Measurements from ENCODE around the gene RPRD2. TPM values are rescaled to one million over a fixed set of nuclear protein-coding genes. Genes with fewer than 3 reads are reported as not detected.

The RPRD2 gene
- total RNA-seq, 1 donor from 2014 or later = 12.0 TPM

DNA sequence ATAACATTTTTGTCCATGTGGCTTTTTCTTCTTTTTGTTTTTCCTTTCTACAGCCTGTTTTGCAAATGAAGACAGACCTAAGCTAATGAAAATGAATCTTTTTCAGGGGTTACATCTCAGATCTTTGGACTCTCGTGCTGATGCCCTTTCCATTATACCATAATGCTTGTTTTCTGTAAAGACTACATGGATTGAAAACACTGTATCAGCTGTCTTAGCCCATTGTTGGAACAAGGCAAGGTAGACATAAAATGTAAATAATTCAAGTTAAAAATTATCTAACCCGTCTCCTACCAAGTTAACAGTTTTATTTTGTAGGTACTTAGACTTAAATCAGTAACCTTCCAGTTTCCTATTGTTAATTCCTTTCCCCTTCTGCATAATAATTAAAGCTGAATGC, 44.9 kb downstream of the RPRD2 start:
- H3K9ac ChIP-seq (ENCODE audit: low read depth in 1 of 3, low read length in 3 of 3) = no peak overlapping the region
- no peak overlapping the region for H3K4me3 ChIP-seq (ENCODE audit: low read length in 3 of 3)
- H3K27me3 ChIP-seq (ENCODE audit: control insufficient read depth in 3 of 3, insufficient read depth in 3 of 3, low read length in 3 of 3) = no peaks in the 10 kb centered on the region
- H3K36me3 ChIP-seq (ENCODE audit: control insufficient read depth in 3 of 3, insufficient read depth in 3 of 3, low read length in 3 of 3) = peaks cover 0 to 2% (median 0%) of the 10 kb centered on the region in 3 donors
- peaks cover 2 to 5% (median 4%) of the 10 kb centered on the region in 3 donors for H3K4me1 ChIP-seq (ENCODE audit: control insufficient read depth in 3 of 3, insufficient read depth in 3 of 3, low read length in 3 of 3)
- H3K27ac ChIP-seq (ENCODE audit: low read depth, low read length) = no peak overlapping the region
- H3K9me3 ChIP-seq (ENCODE audit: control insufficient read depth in 3 of 3, low read length in 3 of 3) = no peaks in the 10 kb centered on the region

DNA sequence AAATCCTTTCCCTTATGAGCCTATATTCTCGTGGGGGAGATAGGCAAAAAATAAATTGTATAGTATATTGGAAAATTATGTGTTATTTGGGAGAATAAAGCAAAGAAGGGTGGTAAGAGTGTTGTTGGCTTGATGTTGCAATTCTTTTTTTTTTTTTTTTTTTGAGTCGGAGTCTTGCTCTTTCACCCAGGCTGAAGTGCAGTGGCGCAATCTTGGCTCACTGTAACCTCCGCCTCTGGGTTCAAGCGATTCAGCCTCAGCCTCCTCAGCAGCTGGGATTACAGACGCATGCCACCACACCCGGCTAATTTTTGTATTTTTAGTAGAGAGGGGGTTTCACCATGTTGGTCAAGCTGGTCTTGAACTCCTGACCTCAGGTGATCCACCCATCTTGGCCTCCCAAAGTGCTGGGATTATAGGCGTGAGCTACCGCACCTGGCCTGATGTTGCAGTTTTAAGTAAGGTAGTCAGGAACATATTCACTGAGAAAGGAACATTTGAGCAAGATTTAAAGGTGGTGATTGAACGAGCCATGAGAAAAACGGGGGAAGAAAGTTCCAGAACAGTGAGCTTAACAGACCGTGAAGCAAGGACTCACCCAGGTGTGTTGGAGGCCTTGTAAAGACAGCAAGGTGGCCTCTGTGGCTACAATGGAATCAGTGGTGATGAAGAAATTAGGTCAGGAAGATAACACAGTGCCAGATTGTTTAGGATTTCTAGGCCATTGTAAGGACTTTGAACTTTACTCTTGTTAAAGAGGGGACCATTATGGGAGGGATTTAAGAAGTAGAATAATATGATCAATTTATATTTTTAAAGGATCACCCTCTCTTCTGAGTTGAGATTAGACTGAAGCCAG, 45.8 kb downstream of the RPRD2 start:
- H3K4me1 ChIP-seq (ENCODE audit: control insufficient read depth in 3 of 3, insufficient read depth in 3 of 3, low read length in 3 of 3) = peaks cover 2 to 5% (median 4%) of the 10 kb centered on the region in 3 donors
- no peak overlapping the region for H3K4me3 ChIP-seq (ENCODE audit: low read length in 3 of 3)
- H3K9ac ChIP-seq (ENCODE audit: low read depth in 1 of 3, low read length in 3 of 3) = no peak overlapping the region

DNA sequence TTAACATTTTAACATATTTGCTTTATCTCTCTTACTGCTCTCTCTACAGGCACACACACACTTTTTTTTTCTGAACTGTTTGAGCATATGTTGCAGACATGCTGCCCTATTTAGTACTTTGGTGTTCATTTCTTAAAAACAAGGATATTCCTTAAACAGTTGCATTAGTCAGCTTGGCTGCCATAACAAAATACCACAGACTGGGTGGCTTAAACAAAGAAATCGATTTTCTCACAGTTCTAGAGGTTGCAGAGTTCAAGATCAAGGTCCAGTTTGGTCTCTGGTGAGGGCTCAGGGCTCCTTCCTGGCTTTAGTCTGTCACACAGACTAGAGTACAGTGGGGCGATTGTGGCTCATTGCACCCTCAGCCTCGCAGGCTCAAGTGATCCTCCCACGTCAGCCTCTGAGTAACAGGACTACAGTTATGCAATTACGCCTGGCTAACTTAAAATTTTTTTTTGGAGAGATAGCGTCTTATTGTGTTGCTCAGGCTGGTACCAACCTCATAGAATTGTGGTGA, 46.7 kb downstream of the RPRD2 start:
- H3K27ac ChIP-seq (ENCODE audit: low read depth, low read length) = no peak overlapping the region
- peaks cover 2 to 5% (median 4%) of the 10 kb centered on the region in 3 donors for H3K4me1 ChIP-seq (ENCODE audit: control insufficient read depth in 3 of 3, insufficient read depth in 3 of 3, low read length in 3 of 3)
- H3K9me3 ChIP-seq (ENCODE audit: control insufficient read depth in 3 of 3, low read length in 3 of 3) = no peaks in the 10 kb centered on the region
- no peak overlapping the region for H3K4me3 ChIP-seq (ENCODE audit: low read length in 3 of 3)
- H3K9ac ChIP-seq (ENCODE audit: low read depth in 1 of 3, low read length in 3 of 3) = peak overlapping the region in 1 of 3 donors; percentile 33
- peaks cover 0 to 2% (median 0%) of the 10 kb centered on the region in 3 donors for H3K36me3 ChIP-seq (ENCODE audit: control insufficient read depth in 3 of 3, insufficient read depth in 3 of 3, low read length in 3 of 3)
- no peaks in the 10 kb centered on the region for H3K27me3 ChIP-seq (ENCODE audit: control insufficient read depth in 3 of 3, insufficient read depth in 3 of 3, low read length in 3 of 3)

More for the DNA sequence above, 45.8 kb downstream of the RPRD2 start:
- Histone ChIP-seq H3K27ac (ENCODE audit: low read depth, low read length) (no peak overlapping the region), H3K27me3 (ENCODE audit: control insufficient read depth in 3 of 3, insufficient read depth in 3 of 3, low read length in 3 of 3) (no peaks in the 10 kb centered on the region), H3K36me3 (ENCODE audit: control insufficient read depth in 3 of 3, insufficient read depth in 3 of 3, low read length in 3 of 3) (peaks cover 0 to 2% (median 0%) of the 10 kb centered on the region in 3 donors), H3K9me3 (ENCODE audit: control insufficient read depth in 3 of 3, low read length in 3 of 3) (no peaks in the 10 kb centered on the region)

DNA sequence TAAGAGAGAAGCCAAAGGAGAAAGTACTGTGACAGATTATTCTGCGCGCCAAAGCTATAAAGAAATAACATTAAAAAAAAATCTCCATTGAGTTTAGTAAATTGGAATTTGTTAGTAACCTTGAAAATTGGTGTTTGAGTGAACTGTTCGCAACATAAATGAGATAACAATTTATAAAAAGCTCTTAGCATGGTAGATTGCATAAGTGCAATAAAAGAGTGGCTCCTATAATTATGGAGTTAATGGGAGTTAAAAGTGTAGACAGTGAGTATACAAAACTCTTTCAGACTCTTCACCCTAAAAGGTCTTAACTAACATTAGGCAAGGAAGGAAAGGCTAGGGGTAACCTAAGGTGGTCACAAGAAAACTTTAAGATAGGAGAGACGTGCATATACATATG, 50.6 kb downstream of the RPRD2 start:
- H3K4me1 ChIP-seq (ENCODE audit: control insufficient read depth in 3 of 3, insufficient read depth in 3 of 3, low read length in 3 of 3) = peaks cover 0 to 5% (median 4%) of the 10 kb centered on the region in 3 donors
- H3K4me3 ChIP-seq (ENCODE audit: low read length in 3 of 3) = no peak overlapping the region
- peaks cover 0 to 7% (median 0%) of the 10 kb centered on the region in 3 donors for H3K36me3 ChIP-seq (ENCODE audit: control insufficient read depth in 3 of 3, insufficient read depth in 3 of 3, low read length in 3 of 3)
- no peak overlapping the region for H3K27ac ChIP-seq (ENCODE audit: low read depth, low read length)
- no peaks in the 10 kb centered on the region for H3K27me3 ChIP-seq (ENCODE audit: control insufficient read depth in 3 of 3, insufficient read depth in 3 of 3, low read length in 3 of 3)
- H3K9ac ChIP-seq (ENCODE audit: low read depth in 1 of 3, low read length in 3 of 3) = no peak overlapping the region
- H3K9me3 ChIP-seq (ENCODE audit: control insufficient read depth in 3 of 3, low read length in 3 of 3) = no peaks in the 10 kb centered on the region

DNA sequence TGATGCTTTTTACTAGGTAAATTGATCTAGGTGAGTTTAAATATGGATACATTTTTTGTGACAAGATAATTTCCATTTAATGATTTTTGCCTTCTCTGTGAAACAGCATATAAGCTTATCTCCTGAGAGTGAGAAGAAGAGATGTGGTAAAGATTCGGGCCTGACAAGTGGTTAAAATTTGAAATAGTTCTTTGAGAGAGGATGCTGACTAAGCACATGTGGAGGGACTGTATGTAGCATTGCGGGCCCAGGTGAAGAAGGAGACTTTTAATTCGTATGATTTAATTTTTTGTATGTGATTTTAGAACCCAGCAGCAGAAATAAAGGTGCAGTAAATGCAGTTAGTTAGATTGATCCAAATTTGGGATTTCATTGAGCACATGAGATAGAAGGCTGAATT, 51.9 kb downstream of the RPRD2 start:
- Histone ChIP-seq H3K36me3 (ENCODE audit: control insufficient read depth in 3 of 3, insufficient read depth in 3 of 3, low read length in 3 of 3) (peaks cover 0 to 13% (median 0%) of the 10 kb centered on the region in 3 donors), H3K4me1 (ENCODE audit: control insufficient read depth in 3 of 3, insufficient read depth in 3 of 3, low read length in 3 of 3) (no peaks in the 10 kb centered on the region)

DNA sequence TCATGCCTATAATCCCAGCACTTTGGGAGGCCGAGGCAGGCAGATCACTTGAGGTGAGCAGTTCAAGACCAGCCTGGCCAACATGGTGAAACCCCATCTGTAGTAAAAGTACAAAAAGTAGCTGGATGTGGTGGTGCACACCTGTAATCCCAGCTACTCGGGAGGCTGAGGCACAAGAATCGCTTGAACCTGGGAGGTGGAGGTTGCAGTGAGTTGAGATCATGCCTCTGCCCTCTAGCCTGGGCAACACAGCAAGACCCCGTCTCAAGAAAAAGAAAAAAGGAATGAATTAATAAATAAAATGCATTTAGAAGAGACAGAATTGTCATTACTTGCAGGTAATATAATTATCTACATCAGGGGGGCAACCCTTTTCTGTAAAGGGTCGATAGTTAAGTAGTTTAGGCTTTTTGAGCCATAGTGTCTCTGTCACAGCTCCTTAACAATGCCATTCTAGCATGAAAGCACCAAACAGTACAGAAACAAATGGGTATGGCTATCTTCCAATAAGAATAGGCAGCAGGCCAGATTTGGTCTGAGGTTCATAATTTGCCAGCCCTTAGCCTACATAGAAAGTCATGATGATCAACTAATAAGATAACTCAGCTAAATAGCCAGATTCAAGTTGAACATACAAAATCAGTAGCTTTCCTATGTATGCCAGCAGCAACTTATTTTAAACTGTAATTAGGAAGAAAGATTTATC, 56.8 kb downstream of the RPRD2 start:
- no peaks in the 10 kb centered on the region for H3K9me3 ChIP-seq (ENCODE audit: control insufficient read depth in 3 of 3, low read length in 3 of 3)
- H3K36me3 ChIP-seq (ENCODE audit: control insufficient read depth in 3 of 3, insufficient read depth in 3 of 3, low read length in 3 of 3) = peaks cover 0 to 11% (median 0%) of the 10 kb centered on the region in 3 donors
- no peak overlapping the region for H3K27ac ChIP-seq (ENCODE audit: low read depth, low read length)

More for the DNA sequence above, 51.9 kb downstream of the RPRD2 start:
- no peaks in the 10 kb centered on the region for H3K27me3 ChIP-seq (ENCODE audit: control insufficient read depth in 3 of 3, insufficient read depth in 3 of 3, low read length in 3 of 3)
- H3K9me3 ChIP-seq (ENCODE audit: control insufficient read depth in 3 of 3, low read length in 3 of 3) = no peaks in the 10 kb centered on the region
- no peak overlapping the region for H3K27ac ChIP-seq (ENCODE audit: low read depth, low read length)
- H3K9ac ChIP-seq (ENCODE audit: low read depth in 1 of 3, low read length in 3 of 3) = no peak overlapping the region
- H3K4me3 ChIP-seq (ENCODE audit: low read length in 3 of 3) = no peak overlapping the region

DNA sequence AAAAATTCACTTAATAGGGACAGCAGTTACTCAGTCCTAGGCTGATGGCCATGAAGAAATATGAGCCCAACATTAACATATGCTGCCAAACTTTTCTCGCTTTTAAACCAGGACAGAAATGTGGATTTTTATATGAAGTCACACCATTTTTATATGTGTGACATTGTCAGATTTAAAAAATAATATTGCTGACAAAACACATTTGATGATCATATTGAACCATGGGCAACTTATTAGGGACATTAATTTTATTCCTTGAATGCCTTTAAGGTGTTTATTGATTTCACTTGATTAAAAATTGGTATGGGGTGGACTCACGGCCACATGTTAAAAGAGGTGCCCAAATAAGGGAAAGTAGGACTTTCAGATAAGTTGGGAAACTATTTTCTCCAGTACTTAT, 58.6 kb downstream of the RPRD2 start:
- Histone ChIP-seq H3K4me1 (ENCODE audit: control insufficient read depth in 3 of 3, insufficient read depth in 3 of 3, low read length in 3 of 3) (no peaks in the 10 kb centered on the region), H3K36me3 (ENCODE audit: control insufficient read depth in 3 of 3, insufficient read depth in 3 of 3, low read length in 3 of 3) (peaks cover 0 to 9% (median 0%) of the 10 kb centered on the region in 3 donors), H3K9me3 (ENCODE audit: control insufficient read depth in 3 of 3, low read length in 3 of 3) (no peaks in the 10 kb centered on the region), H3K27me3 (ENCODE audit: control insufficient read depth in 3 of 3, insufficient read depth in 3 of 3, low read length in 3 of 3) (no peaks in the 10 kb centered on the region), H3K27ac (ENCODE audit: low read depth, low read length) (no peak overlapping the region), H3K4me3 (ENCODE audit: low read length in 3 of 3) (no peak overlapping the region), H3K9ac (ENCODE audit: low read depth in 1 of 3, low read length in 3 of 3) (no peak overlapping the region)

More for the DNA sequence above, 56.8 kb downstream of the RPRD2 start:
- Histone ChIP-seq H3K4me3 (ENCODE audit: low read length in 3 of 3) (no peak overlapping the region), H3K9ac (ENCODE audit: low read depth in 1 of 3, low read length in 3 of 3) (no peak overlapping the region), H3K4me1 (ENCODE audit: control insufficient read depth in 3 of 3, insufficient read depth in 3 of 3, low read length in 3 of 3) (no peaks in the 10 kb centered on the region), H3K27me3 (ENCODE audit: control insufficient read depth in 3 of 3, insufficient read depth in 3 of 3, low read length in 3 of 3) (no peaks in the 10 kb centered on the region)

DNA sequence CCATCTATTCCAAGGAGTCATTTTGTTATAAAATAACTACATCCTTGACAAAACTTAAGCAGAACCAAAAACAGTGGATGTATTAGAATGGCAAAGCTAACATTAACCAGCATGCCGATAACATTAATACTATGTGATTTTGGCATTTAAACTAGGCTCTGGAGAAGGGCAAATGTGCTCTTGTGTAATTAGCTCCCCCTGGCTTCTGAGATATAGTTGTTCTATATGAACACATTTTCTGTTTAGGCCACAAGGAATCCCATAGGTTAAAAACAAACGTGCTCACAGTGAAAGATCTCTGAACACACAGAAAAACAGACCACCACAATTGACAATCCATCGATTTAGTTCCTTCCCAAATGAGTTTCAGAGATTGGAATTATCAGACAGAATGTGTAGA, 65.9 kb downstream of the RPRD2 start:
- no peak overlapping the region for H3K9ac ChIP-seq (ENCODE audit: low read depth in 1 of 3, low read length in 3 of 3)
- H3K4me3 ChIP-seq (ENCODE audit: low read length in 3 of 3) = no peak overlapping the region
- H3K27ac ChIP-seq (ENCODE audit: low read depth, low read length) = no peak overlapping the region
- H3K4me1 ChIP-seq (ENCODE audit: control insufficient read depth in 3 of 3, insufficient read depth in 3 of 3, low read length in 3 of 3) = no peaks in the 10 kb centered on the region
- H3K9me3 ChIP-seq (ENCODE audit: control insufficient read depth in 3 of 3, low read length in 3 of 3) = no peaks in the 10 kb centered on the region
- peaks cover 0 to 2% (median 1%) of the 10 kb centered on the region in 3 donors for H3K36me3 ChIP-seq (ENCODE audit: control insufficient read depth in 3 of 3, insufficient read depth in 3 of 3, low read length in 3 of 3)
- no peaks in the 10 kb centered on the region for H3K27me3 ChIP-seq (ENCODE audit: control insufficient read depth in 3 of 3, insufficient read depth in 3 of 3, low read length in 3 of 3)

DNA sequence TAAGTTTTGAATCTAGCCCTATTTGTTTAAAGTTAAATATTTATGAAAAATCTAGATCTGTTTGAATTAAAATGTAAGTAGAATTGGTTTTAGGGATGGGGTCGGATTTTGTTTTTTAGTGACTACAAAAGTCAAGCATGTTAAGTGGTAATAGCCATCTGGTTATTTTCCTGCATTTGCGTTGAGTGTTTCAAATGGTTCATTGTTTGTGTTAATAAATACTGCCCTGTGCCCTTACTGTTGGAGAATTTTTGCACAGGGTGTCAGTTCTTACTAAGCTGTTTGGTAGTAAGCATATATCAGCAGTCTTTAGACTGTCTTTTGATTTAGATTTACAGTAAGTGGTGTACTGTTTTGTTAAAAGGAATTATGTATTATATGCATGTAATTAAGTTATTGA, 77.2 kb downstream of the RPRD2 start:
- Histone ChIP-seq H3K9me3 (ENCODE audit: control insufficient read depth in 3 of 3, low read length in 3 of 3) (no peaks in the 10 kb centered on the region), H3K27me3 (ENCODE audit: control insufficient read depth in 3 of 3, insufficient read depth in 3 of 3, low read length in 3 of 3) (no peaks in the 10 kb centered on the region), H3K4me3 (ENCODE audit: low read length in 3 of 3) (no peak overlapping the region), H3K9ac (ENCODE audit: low read depth in 1 of 3, low read length in 3 of 3) (no peak overlapping the region), H3K36me3 (ENCODE audit: control insufficient read depth in 3 of 3, insufficient read depth in 3 of 3, low read length in 3 of 3) (peaks cover 8 to 14% (median 9%) of the 10 kb centered on the region in 3 donors), H3K27ac (ENCODE audit: low read depth, low read length) (no peak overlapping the region), H3K4me1 (ENCODE audit: control insufficient read depth in 3 of 3, insufficient read depth in 3 of 3, low read length in 3 of 3) (no peaks in the 10 kb centered on the region)

DNA sequence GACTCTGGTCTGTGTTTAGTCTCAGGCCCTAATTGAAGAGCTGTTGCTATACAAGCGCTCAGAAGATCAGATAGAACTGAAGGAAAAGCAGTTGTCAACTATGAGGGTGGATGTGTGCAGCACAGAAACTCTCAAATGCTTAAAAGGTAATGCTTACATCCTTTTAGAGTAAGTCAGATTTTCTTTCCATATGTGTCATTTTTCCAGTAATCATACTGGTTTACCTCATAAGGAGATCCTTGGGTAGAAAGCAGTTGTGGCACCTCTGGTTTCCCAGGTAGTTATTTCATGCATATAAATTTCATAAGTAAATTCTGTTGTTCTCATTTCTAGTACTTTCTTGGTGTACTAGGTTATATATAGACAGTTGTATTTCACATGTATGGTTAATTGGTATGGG, 80.3 kb downstream of the RPRD2 start:
- Histone ChIP-seq H3K4me1 (ENCODE audit: control insufficient read depth in 3 of 3, insufficient read depth in 3 of 3, low read length in 3 of 3) (no peaks in the 10 kb centered on the region), H3K9ac (ENCODE audit: low read depth in 1 of 3, low read length in 3 of 3) (no peak overlapping the region), H3K4me3 (ENCODE audit: low read length in 3 of 3) (no peak overlapping the region), H3K9me3 (ENCODE audit: control insufficient read depth in 3 of 3, low read length in 3 of 3) (no peaks in the 10 kb centered on the region), H3K27me3 (ENCODE audit: control insufficient read depth in 3 of 3, insufficient read depth in 3 of 3, low read length in 3 of 3) (no peaks in the 10 kb centered on the region), H3K36me3 (ENCODE audit: control insufficient read depth in 3 of 3, insufficient read depth in 3 of 3, low read length in 3 of 3) (peaks cover 15 to 32% (median 27%) of the 10 kb centered on the region in 3 donors), H3K27ac (ENCODE audit: low read depth, low read length) (no peak overlapping the region)
